IPS-NIHi7 (cell line): ENCODE measurements around the gene PLXNA2.

Source experiments
- DNase-seq: peaks from one replicate; pipeline ENCODE4 v3.0.0; 2012; ENCODE audit warnings: mixed read lengths; ENCODE audit errors: extremely low spot score

The PLXNA2 gene

GRCh38 chr1:208225954-208226937 lies 17.9 kb downstream of the PLXNA2 start:
- no peak for DNase-seq

- no peak for DNase-seq
These were observed 19.9 kb downstream of the PLXNA2 start for GRCh38 chr1:208224192-208224713.

- DNase-seq: no peak
These were observed 21.0 kb downstream of the PLXNA2 start for GRCh38 chr1:208223136-208223535.

- DNase-seq: no peak
These were observed 21.6 kb downstream of the PLXNA2 start for GRCh38 chr1:208222376-208223126.

GRCh38 chr1:208221291-208221622 lies 22.9 kb downstream of the PLXNA2 start:
- DNase-seq: no peak

DNA sequence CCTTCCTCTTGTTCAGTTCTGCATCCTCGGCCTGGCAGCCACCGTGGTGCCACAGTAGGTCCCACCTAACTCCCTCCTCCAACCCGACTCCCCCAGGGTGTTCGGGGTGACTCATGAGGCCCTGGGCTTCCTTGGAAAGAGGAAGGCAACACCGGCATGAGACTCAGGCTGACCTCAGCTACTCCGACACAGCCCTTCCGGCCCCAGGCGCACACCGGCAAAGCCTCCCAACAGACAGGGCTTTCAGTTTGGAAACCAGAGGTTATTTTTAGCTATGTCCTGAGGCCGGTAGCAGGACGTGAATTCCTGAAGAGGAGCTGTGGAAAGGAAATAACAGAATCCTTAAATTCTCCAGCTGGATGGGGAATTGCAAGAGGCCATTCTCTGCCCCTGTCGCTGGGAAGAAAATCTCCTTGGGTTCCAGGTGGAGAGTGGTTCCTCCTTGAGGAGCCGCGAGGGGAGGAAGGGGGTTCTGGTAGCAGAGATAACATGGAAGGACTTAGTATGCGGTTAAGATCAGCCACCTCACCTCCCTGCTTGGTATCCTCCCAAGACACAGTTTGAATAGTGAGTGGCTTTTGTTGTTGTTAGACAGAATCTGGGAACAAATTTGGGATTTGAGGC lies 24.4 kb downstream of the PLXNA2 start:
- DNase-seq: no peak

DNA sequence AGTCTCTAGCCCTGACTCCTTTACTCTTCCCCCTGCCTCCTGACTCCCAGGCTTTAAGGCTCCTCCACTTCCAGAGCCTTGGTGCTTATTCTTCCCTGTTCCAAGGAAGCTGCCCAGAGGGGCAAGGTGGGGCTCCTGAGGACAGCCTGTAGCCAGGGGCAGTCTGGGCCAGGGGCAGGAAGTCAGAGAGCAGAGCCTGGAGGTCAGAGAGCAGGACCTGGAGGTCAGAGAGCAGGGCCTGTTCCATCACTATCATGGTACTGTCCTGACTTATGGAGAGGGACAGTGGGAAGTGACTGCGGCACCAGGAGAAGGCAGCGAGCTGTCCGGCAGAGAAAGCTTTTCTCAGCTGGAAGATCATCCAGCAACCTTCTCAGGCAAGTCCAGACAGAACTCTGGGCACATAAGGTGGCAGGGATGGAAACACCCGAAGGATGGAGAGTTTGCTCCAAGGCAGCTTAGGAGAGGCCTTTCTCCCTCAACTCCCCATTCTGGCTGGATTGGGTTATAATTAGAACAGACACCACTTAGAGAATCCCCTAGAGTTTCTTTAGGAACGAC lies 25.0 kb downstream of the PLXNA2 start:
- no peak for DNase-seq

DNA sequence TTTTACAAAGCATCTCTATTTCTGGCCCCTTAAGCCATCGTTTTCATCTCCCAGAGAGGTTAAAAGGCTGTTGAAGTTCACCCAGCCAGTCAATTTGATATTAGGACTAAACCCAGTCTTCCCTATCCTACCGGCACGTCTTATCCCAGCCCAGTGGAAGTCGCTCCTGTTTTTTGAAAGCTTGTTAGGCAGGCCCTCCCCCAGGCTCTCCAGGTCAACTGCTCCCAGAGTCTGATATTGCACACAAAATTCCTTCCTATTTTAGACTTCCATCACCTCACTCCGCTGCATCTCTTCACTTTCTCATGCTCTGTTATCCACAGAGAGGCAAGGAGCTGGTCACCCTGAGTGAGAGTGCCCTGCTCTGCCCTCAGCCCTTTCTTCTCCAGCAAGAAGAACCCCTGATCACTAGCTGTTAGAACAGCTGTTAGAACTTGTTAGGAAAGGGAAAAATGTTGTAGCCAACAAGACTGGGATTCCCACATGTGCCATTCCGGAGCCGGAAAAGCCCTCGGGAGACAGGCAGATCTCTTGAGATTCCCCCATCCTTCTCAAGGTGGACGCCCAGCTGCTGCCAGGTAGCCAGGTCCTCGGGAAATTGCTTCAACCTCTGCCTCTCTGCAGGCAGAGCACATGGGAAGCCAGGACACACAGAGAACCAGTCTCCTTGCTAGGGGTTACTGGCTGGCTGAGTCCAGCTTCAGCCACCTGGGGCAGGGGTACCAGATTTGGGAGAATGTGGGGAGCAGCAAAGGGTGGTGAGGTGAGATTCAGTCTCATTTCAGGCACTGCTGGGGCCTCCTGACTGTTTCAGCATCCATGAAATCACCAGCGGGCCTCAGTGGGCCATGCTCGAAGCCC lies 25.7 kb downstream of the PLXNA2 start:
- no peak for DNase-seq

- DNase-seq: no peak
These were observed 26.4 kb downstream of the PLXNA2 start for GRCh38 chr1:208217781-208218180.

GRCh38 chr1:208216806-208217205 lies 27.4 kb downstream of the PLXNA2 start:
- no peak for DNase-seq

DNA sequence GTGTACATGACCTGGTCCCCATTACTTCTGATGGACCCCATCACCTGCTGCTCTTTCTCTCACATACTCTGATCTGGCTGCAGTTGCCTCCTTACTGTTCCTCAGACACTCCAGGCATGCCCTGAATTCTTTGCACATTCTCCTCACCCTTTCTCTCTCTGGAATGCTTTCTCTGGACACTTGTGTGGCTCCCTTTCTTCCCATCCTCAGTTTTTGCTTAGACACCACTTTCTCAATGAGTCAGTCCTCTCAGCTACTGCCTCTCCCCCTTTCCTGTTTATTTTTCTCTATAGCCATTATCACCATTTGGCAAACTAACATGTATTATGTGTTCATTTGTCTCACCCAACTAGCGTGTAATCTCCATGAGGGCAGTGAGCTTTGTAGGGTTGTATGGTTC lies 28.1 kb downstream of the PLXNA2 start:
- DNase-seq: no peak

DNA sequence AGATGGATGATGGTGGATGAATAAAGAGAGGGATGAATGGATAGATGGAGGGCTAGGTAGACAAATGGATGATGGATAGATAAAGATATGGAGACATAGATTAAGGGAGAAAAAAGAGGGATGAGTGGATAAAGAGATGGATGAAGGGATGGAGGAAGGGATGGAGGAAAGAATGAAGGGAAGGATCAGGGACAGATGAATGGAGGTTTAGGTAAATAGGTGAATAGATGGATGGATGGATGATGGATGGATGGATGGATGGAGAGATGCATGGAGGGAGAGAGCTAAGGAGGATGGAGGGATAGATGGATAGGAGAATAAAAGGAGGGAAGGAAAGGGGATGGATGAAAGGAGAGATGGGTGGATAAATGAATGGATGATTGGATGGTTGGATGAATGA lies 28.8 kb downstream of the PLXNA2 start:
- no peak for DNase-seq

DNA sequence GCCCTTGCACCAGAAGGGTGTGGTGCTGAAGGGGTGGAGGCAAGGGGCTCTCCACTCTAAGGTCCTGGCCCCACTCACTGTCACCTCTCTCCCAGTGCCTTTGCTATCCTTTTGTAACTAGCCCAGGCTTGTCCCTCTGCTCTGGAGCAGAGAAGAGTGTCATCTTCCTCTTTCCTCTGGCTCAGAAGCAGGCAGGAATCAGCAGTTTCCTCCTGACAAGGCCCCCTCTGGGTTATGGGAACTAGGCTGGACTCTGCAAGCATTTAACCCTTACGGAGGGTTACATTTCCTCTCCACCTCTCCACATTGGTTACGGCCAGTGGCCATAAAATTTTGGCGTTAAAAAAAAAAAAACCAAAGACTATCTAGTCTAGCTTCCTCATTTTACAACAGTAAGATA lies 30.4 kb downstream of the PLXNA2 start:
- DNase-seq: no peak

DNA sequence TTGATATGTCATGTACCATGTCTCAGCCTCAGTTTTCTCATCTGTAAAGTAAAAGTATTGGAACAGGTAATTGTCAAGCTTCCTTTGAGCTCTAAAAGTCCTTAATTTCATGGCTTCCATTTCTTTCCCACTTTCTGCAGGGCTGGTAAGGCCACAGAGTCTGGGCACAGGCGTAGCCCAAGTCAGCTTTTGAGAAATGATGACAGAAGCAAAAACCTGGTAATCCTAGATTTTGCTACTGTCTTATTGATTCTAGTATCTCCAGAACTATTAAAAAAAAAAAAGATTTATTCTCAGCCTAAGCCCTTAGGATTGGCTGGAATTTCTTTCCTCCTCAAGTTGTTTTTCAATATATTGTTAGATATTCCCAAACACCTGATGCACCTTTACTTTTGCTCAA lies 31.3 kb downstream of the PLXNA2 start:
- no peak for DNase-seq

DNA sequence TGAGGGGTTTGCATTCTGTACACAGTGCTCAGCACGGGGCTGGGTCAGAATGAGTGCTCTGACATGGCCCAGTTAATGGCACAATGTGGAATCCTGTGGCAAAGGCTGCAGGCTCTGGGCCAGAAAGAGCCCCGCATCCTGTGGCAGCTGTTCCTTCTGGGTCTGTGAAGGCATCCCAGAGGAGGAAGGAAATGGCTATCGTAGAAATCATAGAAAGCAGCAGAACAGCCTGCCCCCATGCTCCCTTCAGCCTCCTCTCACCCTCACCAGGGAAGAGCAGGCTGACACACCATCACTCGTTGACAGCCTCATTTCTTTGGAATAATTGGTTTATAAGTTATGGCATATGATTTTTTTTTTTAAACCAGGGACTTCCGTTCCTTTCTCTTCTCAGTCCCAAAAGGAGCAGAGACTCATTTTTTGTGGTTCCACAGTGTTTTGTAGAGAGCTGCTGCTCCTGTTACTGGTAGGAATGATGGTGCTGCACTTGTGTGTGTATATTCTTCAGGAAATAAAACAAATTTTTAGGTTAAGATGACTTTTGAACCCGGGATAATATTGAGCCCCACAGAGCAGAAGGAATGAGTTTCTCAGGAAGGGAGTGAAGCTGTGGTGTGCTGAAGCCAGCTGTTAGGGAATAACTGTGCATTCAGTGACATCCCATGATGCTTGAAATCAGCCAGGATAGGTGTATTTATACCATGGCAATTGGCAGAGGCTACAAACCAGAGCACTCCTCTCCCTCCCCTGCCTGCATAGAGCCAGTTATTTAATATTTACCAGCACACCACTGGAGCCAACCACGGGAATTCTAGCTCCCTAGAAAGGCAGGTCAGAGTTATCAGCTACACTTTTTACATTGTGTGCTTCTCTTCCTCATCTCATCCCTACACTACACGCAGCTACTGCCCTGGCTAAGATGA lies 32.0 kb downstream of the PLXNA2 start:
- no peak for DNase-seq

- no peak for DNase-seq
These were observed 34.1 kb downstream of the PLXNA2 start for GRCh38 chr1:208209896-208210589.

- no peak for DNase-seq
These were observed 34.9 kb downstream of the PLXNA2 start for GRCh38 chr1:208209286-208209685.

GRCh38 chr1:208208132-208208487 lies 36.1 kb downstream of the PLXNA2 start:
- no peak for DNase-seq

DNA sequence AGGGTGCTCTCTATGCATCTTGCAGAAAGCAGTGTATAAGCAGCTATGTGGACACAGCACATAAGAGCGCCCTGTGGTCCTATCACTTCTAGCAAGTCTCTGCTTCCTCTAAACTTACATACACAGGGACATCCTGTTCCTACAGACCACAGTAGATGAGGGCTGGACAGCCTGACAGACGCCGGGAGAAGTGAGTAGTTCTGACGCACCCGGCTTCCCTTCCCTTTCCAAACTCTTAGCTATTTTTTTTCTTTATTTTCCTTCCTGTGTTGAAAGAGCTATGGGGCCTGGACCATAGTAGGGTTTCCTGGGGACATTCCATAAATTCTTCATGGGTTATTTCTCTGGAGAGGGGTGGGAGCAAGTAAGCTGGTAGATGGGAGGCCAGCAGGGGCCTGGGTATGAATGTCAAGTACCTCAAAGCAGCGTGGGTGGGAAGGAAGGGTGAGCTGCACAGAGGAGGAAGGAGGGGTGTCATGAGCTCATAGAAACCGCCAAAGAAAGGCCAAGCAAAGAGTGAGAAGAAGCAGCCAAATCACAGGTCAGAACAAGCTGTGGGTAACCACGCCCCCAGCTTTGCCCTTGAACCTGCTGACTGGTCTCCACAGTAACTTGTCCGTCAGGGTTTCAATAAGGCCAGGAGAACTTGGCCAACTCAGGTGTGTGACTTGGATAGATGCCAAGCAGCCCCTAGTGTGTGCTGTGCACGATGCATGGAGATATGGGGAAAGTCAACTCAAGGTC lies 36.6 kb downstream of the PLXNA2 start:
- DNase-seq: no peak
